ENCODE results near the gene KIRREL1.

Gene KIRREL1

DNA sequence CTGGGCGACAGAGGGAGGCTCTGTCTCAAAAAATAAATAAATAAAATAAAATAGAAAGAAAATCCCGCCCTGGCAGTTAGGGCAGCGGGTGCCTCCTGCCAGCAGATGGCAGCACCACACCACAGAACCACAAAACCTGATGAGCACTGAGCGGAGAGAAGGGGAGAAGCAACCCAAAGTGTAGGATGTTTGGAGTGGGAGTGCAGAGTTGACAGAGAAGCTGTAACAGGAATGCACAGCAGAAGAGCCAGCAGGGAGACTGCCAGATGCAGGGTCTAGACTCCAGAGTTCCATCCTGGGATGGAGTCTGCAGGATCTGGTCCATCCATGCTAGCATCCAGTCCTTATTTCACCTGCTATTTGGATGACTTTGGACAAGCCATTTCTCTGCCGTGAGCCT, 29.7 kb upstream of the KIRREL1 start:
- FAIRE-seq (no peak), DNase-seq (ENCODE audit: insufficient read length, low spot score) (peak; percentile 38)
- TF ChIP-seq CTCF (IDR thresholded peaks at IDR 0.05; ENCODE audit: insufficient read depth, missing control alignments), result peak; percentile 99

- FAIRE-seq (no peak), DNase-seq (ENCODE audit: insufficient read length, low spot score) (no peak)
- TF ChIP-seq CTCF (IDR thresholded peaks at IDR 0.05; ENCODE audit: insufficient read depth, missing control alignments), result no peak
Measured at GRCh38 chr1:157965584-157965983, 27.9 kb upstream of the KIRREL1 start.

GRCh38 chr1:157966031-157966537, 27.4 kb upstream of the KIRREL1 start:
- TF ChIP-seq CTCF (IDR thresholded peaks at IDR 0.05; ENCODE audit: insufficient read depth, missing control alignments), result no peak
- DNase-seq (ENCODE audit: insufficient read length, low spot score) (no peak), FAIRE-seq (no peak)

DNA sequence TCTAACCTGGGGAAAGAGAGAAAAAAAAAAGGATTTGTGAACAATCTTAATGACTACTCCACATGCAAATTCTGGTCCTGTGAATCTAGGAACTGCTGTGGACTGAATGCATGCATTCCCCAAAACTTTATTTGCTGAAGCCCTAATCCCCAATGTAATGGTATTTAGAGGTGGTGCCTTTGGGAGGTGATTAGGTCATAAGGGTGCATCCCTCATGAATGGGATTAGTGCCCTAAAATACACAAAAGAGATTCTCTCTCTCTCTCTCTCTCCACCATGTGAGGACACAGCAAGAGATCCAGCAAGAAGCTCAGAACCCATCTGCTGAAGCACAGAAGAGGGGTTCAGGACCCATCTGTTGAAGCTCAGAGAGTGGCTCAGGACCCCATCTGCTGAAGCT, 26.2 kb upstream of the KIRREL1 start:
- TF ChIP-seq CTCF (IDR thresholded peaks at IDR 0.05; ENCODE audit: insufficient read depth, missing control alignments), result no peak
- DNase-seq (ENCODE audit: insufficient read length, low spot score) (no peak), FAIRE-seq (no peak)

DNA sequence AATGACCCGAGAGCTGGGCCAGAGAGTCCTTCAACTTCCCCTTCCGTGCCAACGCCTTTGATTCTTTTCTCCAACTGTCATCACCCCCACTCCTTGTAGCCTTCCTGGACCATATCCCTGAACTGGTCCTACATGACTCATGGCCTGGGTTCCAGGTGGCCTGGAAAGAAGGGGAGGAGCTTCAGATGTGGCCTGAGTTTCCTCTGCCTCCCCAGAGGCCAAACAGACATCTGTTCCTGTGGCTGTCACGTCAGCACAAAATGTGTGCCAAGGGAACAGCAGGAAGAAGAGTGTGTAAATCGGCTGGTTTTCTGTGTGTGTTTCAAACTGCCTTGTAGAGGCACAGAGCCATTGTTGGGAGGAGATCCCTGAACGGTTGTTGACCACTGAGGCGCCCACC, 24.9 kb upstream of the KIRREL1 start:
- DNase-seq (ENCODE audit: insufficient read length, low spot score) (no peak), FAIRE-seq (no peak)
- no peak for TF ChIP-seq CTCF (IDR thresholded peaks at IDR 0.05; ENCODE audit: insufficient read depth, missing control alignments)

DNA sequence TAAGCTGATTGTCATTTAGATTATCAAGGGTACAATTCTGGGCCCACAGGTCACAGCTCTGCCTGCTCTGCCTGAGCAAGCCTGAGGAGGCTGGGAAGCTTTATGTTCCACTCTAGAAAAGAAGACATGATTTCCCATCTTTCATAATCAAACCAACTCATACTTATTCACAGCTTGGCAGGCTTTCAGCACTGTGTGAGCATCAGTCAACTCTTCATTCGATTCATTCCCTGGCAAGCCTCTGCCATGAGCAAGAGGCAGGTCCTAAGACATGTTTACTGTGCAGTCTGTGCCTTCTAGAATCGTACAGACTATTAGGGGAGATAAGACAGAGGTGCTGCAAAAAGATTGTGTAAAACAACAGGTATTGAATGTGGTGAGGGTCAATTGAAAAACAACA, 24.5 kb upstream of the KIRREL1 start:
- no peak for DNase-seq (ENCODE audit: insufficient read length, low spot score)
- no peak for FAIRE-seq
- TF ChIP-seq CTCF (IDR thresholded peaks at IDR 0.05; ENCODE audit: insufficient read depth, missing control alignments), result no peak

GRCh38 chr1:157969697-157970485, 23.6 kb upstream of the KIRREL1 start:
- FAIRE-seq (no peak), DNase-seq (ENCODE audit: insufficient read length, low spot score) (no peak)
- TF ChIP-seq CTCF (IDR thresholded peaks at IDR 0.05; ENCODE audit: insufficient read depth, missing control alignments), result peak; percentile 92
